Measurements from ENCODE around the gene DNAJC4.

DNAJC4 gene

DNA sequence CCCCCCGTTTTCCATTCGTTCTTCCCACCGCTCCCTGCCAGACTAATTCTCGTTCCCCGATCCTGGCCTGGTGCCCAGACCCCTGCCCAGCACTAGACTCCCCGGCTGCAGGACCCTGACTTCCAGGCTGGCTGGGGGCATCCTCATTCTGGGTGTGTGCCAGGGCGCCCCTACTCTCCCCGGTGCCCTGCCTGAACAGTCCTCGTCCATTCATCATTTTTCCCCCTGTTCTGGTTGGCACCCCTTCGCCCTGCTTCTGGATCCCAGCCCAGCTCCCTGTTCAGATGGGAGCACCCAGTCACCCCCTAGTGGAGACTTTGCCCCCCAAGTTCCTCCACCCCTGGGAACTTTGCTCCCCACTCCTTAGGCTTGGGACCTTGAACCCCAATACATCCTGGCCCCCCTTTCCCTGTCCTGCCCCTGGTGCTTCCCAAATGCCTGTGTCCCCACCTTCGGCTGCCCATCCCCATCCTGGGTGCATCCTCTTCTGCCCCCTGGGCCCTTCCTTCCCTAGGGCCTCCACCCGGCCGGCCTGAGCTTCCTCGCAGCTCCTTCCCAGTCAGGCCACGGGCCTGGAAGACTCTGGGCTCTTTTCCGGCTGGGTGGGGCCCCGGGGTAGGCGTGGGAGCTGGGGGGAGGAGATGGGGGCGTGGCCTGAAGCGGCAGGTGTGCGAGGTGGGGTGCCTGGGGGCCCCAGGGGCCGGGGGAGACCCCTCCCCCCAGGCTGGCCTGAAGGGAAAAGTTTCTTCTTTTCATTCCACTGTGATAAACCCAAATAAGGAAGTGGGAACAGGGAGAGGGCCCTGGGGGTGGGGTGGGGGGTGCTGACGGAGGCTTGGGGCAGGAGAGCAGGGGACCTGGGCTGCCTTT is 21.9 kb downstream of the DNAJC4 start:
- TF ChIP-seq EZH2 (IDR thresholded peaks at IDR 0.05) (no peak), POLR2AphosphoS5 (IDR thresholded peaks at IDR 0.05; ENCODE audit: borderline replicate concordance, low read depth, low read length) (peak; percentile 59; the same call in 1 of the 2 replicates), FOXP2 (optimal IDR thresholded peaks at IDR 0.05; ENCODE audit: control extremely low read depth, extremely low read length, insufficient read depth) (no peak)
- H3K27ac ChIP-seq: 0 out of 2 replicates have a peak overlapping the region, but pooled peaks have one; percentile 19
- no peak for DNase-seq (ENCODE audit: low read depth, low spot score)

DNA sequence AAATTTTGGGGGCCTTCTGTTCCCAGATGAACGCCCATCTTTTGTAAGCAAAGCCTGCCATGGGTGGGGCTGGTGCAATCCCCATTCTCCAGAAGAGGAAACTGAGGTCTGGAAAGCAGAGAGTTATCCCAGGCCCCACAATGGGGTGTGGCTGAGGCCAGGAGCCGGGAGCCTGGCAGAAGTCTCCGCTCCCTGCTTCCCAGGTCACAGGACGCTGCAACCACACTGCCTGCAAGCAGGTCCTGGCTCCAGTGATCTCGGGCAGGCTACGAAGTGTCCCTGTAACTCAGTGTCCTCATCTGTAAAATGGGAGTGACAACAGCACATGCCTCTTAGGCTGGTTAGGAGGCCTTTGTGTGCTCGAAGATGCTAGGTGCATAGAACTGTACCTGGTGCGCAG is 22.7 kb downstream of the DNAJC4 start:
- Histone ChIP-seq H3K27ac (0 out of 2 replicates have a peak overlapping the region, but pooled peaks have one; percentile 19), H3K4me3 (peak overlapping the region; percentile 94), H3K36me3 (ENCODE audit: insufficient read depth, low read length) (peaks cover 15% of the 10 kb centered on the region; the same call in 1 of the 2 replicates), H3K9me3 (ENCODE audit: low read depth, low read length) (no peaks in the 10 kb centered on the region), H3K9ac (ENCODE audit: insufficient read length) (no peak overlapping the region)
- DNase-seq (ENCODE audit: low read depth, low spot score): no peak
- TF ChIP-seq FOXP2 (optimal IDR thresholded peaks at IDR 0.05; ENCODE audit: control extremely low read depth, extremely low read length, insufficient read depth): no peak
- no peak for TF ChIP-seq POLR2AphosphoS5 (IDR thresholded peaks at IDR 0.05; ENCODE audit: borderline replicate concordance, low read depth, low read length)

More for the DNA sequence above, 21.9 kb downstream of the DNAJC4 start:
- Histone ChIP-seq H3K36me3 (ENCODE audit: insufficient read depth, low read length) (peaks cover 15% of the 10 kb centered on the region; the same call in 1 of the 2 replicates), H3K4me3 (peak overlapping the region; percentile 94), H3K9ac (ENCODE audit: insufficient read length) (peak overlapping the region; percentile 83), H3K9me3 (ENCODE audit: low read depth, low read length) (no peaks in the 10 kb centered on the region)

DNA sequence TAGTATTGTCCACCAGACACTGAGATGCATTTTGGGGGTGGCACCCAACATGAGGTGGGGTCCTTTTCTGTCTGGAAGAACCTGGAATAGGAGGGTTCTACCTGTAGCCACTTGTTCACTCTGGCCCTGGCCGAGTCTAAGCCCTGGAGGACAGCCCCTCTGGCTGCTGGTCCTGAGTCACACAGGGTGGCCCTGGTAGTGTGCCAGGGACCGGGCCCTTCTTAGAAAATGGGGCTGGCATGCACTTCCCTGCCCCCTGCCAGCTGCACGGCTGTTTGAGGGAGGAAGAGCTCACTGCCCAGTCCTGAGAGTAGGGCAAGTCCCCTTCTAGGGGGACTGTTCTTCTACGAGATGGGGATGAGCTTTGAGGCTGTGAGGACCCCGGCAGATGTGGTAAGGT is 23.1 kb downstream of the DNAJC4 start:
- no peak overlapping the region for H3K4me3 ChIP-seq
- TF ChIP-seq EZH2 (IDR thresholded peaks at IDR 0.05): no peak
- no peak for TF ChIP-seq POLR2AphosphoS5 (IDR thresholded peaks at IDR 0.05; ENCODE audit: borderline replicate concordance, low read depth, low read length)
- no peak for TF ChIP-seq FOXP2 (optimal IDR thresholded peaks at IDR 0.05; ENCODE audit: control extremely low read depth, extremely low read length, insufficient read depth)
- H3K9ac ChIP-seq (ENCODE audit: insufficient read length): no peak overlapping the region

DNA sequence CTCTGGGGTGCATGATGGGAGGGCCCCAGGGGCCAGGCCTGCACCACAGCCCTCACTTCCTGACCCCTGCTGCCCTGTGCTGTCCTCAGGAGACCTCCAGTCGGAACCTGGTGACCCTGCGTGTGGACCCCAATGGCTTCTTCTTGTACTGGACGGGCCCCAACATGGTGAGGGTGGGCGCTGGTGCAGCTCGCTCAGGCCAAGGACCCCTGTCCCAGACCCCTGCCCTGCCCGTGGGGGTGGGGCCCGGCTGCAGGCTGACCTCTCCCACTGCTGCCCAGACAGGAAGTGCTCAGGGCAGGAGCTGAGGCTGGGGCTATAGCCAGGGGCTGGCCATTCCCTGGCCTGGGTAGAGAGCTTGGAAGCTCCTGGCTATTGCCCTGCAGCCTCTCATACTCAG is 24.0 kb downstream of the DNAJC4 start:
- no peaks in the 10 kb centered on the region for H3K9me3 ChIP-seq (ENCODE audit: low read depth, low read length)
- no peak overlapping the region for H3K27ac ChIP-seq
- H3K9ac ChIP-seq (ENCODE audit: insufficient read length): no peak overlapping the region
- TF ChIP-seq EZH2 (IDR thresholded peaks at IDR 0.05) (no peak), FOXP2 (optimal IDR thresholded peaks at IDR 0.05; ENCODE audit: control extremely low read depth, extremely low read length, insufficient read depth) (no peak), POLR2AphosphoS5 (IDR thresholded peaks at IDR 0.05; ENCODE audit: borderline replicate concordance, low read depth, low read length) (no peak)
- no peak for DNase-seq (ENCODE audit: low read depth, low spot score)
- peaks cover 23% of the 10 kb centered on the region; the same call in 1 of the 2 replicates for H3K36me3 ChIP-seq (ENCODE audit: insufficient read depth, low read length)
- H3K4me3 ChIP-seq: no peak overlapping the region

More for the DNA sequence above, 23.1 kb downstream of the DNAJC4 start:
- no peaks in the 10 kb centered on the region for H3K9me3 ChIP-seq (ENCODE audit: low read depth, low read length)
- no peak overlapping the region for H3K27ac ChIP-seq
- no peak for DNase-seq (ENCODE audit: low read depth, low spot score)
- H3K36me3 ChIP-seq (ENCODE audit: insufficient read depth, low read length): peaks cover 17% of the 10 kb centered on the region; the same call in 1 of the 2 replicates

DNA sequence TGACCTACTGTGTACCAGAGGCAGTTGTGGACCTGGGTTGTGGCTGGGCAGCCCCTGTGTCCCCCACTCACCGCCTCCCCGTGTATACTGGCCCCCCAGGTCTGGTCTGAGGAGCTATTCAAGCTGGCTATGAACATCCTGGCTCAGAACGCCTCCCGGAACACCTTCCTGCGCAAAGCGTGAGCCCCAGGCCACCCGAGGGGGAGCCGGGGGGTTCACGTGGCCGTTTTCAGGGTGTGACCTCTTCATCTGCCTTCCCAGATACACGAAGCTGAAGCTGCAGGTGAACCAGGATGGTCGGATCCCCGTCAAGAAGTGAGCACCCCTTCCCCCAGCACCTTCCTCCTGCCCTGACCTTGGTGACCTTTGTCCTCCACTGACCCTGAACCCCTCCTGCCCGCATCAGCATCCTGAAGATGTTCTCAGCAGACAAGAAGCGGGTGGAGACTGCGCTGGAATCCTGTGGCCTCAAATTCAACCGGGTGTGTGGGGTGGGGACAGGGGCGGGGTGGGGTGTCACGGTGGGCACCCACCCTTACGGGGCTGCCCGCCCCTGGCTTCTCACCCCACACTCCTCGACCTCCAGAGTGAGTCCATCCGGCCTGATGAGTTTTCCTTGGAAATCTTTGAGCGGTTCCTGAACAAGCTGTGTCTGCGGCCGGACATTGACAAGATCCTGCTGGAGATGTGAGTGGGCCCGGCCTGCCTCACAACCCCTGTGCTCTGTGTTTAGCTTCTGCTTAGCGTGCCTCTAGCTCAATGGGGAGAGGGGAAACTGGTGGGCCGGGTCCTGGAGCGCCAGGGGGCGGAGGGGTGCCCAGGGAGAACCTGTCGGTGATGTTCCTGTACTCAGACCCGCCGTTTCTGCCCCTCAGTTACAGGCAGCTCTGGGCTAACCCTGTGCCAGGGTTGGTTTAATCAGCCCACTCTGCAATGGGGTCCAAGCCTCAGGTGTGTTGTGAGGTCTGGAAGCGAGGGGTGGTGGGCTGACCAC is 25.1 kb downstream of the DNAJC4 start:
- Histone ChIP-seq H3K4me3 (no peak overlapping the region), H3K36me3 (ENCODE audit: insufficient read depth, low read length) (peaks cover 31% of the 10 kb centered on the region; the same call in 1 of the 2 replicates), H3K9me3 (ENCODE audit: low read depth, low read length) (no peaks in the 10 kb centered on the region), H3K9ac (ENCODE audit: insufficient read length) (no peak overlapping the region), H3K27ac (no peak overlapping the region)
- no peak for DNase-seq (ENCODE audit: low read depth, low spot score)
- TF ChIP-seq POLR2AphosphoS5 (IDR thresholded peaks at IDR 0.05; ENCODE audit: borderline replicate concordance, low read depth, low read length) (no peak), EZH2 (IDR thresholded peaks at IDR 0.05) (no peak), FOXP2 (optimal IDR thresholded peaks at IDR 0.05; ENCODE audit: control extremely low read depth, extremely low read length, insufficient read depth) (no peak)

DNA sequence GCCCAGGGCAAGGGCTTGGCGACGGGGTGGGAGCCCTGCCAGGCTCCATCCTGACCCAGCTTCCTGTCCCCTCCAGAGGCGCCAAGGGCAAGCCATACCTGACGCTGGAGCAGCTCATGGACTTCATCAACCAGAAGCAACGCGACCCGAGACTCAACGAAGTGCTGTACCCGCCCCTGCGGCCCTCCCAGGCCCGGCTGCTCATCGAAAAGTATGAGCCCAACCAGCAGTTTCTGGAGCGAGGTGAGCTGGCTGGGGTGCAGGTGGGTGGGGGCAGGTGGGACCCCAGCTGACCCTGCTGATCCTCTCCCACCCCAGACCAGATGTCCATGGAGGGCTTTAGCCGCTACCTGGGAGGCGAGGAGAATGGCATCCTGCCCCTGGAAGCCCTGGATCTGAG is 26.0 kb downstream of the DNAJC4 start:
- no peak overlapping the region for H3K27ac ChIP-seq
- H3K9ac ChIP-seq (ENCODE audit: insufficient read length): no peak overlapping the region
- H3K36me3 ChIP-seq (ENCODE audit: insufficient read depth, low read length): peaks cover 31% of the 10 kb centered on the region; the same call in 1 of the 2 replicates
- H3K9me3 ChIP-seq (ENCODE audit: low read depth, low read length): no peaks in the 10 kb centered on the region
- TF ChIP-seq FOXP2 (optimal IDR thresholded peaks at IDR 0.05; ENCODE audit: control extremely low read depth, extremely low read length, insufficient read depth): no peak
- DNase-seq (ENCODE audit: low read depth, low spot score): no peak
- H3K4me3 ChIP-seq: no peak overlapping the region

DNA sequence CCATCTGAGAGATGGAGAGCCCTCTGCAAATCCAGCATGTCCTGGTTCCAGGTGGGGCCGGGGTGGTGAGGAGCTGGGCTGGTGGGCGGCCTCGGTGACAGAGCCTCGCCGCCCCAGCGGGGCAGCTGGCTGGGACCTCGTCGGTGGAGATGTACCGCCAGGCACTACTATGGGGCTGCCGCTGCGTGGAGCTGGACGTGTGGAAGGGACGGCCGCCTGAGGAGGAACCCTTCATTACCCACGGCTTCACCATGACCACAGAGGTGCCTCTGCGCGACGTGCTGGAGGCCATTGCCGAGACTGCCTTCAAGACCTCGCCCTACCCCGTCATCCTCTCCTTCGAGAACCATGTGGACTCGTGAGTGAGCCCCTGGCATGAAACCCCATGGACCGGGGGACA is 28.0 kb downstream of the DNAJC4 start:
- H3K36me3 ChIP-seq (ENCODE audit: insufficient read depth, low read length): peaks cover 43% of the 10 kb centered on the region; the same call in 1 of the 2 replicates
- TF ChIP-seq FOXP2 (optimal IDR thresholded peaks at IDR 0.05; ENCODE audit: control extremely low read depth, extremely low read length, insufficient read depth) (no peak), EZH2 (IDR thresholded peaks at IDR 0.05) (no peak), POLR2AphosphoS5 (IDR thresholded peaks at IDR 0.05; ENCODE audit: borderline replicate concordance, low read depth, low read length) (no peak)
- no peak overlapping the region for H3K4me3 ChIP-seq
- H3K27ac ChIP-seq: no peak overlapping the region
- no peak for DNase-seq (ENCODE audit: low read depth, low spot score)
- no peaks in the 10 kb centered on the region for H3K9me3 ChIP-seq (ENCODE audit: low read depth, low read length)
- H3K9ac ChIP-seq (ENCODE audit: insufficient read length): no peak overlapping the region
